ENCODE data around the gene PDK4.
"Not testable (repeated sequence)": the region's sequence is repeated elsewhere in the genome, so short reads cannot be mapped to it uniquely, and the experiment has no call there.

DNA sequence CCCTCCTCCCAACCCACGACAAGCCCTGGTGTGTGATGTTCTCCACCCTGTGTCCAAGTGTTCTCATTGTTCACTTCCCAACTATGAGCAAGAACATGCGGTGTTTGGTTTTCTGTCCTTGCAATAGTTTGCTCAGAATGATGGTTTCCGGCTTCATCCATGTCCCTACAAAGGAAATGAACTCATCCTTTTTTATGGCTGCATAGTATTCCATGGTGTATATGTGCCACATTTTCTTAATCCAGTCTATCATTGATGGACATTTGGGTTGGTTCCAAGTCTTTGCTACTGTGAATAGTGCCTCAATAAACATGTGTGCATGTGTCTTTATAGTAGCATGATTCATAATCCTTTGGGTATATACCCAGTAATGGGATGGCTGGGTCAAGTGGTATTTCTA is 8.5 kb upstream of the PDK4 start:
- TF ChIP-seq POLR2A, CTCF (IDR thresholded peaks at IDR 0.05): not testable (repeated sequence)

Measured in heart left ventricle (tissue), 13 donors.